Measurements from ENCODE around the gene HUNK. TPM values are rescaled to one million over a fixed set of nuclear protein-coding genes. Genes with fewer than 3 reads are reported as not detected.

HUNK gene
- total and polyA plus RNA-seq, 5 donors = 0.07 to 0.82 (median 0.37) TPM

DNA sequence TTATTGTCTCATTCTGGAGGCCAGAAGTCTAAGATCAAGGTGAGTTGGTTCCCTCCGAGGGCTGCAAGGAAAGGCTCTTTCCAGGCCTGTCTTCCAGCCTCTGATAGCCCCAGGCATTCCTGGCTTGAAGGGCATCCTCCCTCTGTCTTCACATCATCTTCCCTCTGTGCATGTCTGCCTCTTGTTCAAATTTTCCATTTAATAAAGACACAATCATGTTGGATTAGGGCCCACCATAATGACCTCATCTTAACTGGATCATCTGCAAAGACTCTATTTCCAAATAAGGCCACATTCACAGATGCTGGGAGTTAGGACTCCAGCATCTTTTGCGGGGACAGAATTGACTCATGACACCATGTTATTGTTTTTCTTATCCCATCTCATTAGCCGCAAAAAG is 24.5 kb downstream of the HUNK start:
- no peak for DNase-seq
- Histone ChIP-seq H3K4me3 (ENCODE audit: low read length) (no peak overlapping the region), H3K27me3 (ENCODE audit: control insufficient read depth, insufficient read depth) (no peaks in the 10 kb centered on the region), H3K27ac (ENCODE audit: low read length) (no peak overlapping the region), H3K9me3 (ENCODE audit: control insufficient read depth, low read length) (no peaks in the 10 kb centered on the region), H3K4me1 (ENCODE audit: control insufficient read depth, insufficient read depth, low read length) (no peaks in the 10 kb centered on the region)
- intact Hi-C loops (cut with DNase I) = no loop called here
- WGBS = 68% methylated on average over 3 of the region's 3 CpGs
- ATAC-seq = no peak

DNA sequence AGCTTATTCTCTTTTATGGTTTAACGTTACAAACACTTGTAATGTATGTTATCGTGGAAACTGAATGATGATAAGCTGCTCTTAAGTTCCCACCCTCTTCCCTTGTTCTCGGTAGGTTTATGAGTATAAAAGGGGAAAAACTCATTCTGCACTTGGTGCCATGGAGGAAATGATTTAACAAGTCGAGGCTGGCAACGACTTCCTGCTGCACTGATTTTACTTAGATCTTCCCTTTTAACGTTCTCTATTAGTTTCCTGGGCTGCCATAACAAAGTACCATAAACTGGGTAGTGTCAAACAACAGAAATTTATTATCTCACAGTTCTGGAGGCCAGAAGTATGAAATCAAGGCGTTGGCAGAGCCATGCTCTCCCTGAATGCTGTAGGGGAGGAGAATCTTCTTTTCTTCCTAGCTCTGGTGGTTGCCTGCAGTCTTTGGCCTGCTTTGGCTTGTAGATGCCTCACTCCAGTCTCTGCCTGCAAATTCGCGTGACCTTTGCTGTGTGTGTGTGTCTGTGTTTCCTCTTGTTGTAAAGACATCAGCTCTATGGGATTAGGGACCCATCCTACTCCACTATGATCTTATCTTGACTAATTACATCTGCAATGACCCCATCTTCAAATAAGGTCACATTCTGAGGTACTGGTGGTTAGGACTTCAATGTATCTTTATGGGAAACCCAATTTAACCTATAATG is 26.3 kb downstream of the HUNK start:
- no peaks in the 10 kb centered on the region for H3K9me3 ChIP-seq (ENCODE audit: control insufficient read depth, low read length)
- no peaks in the 10 kb centered on the region for H3K4me1 ChIP-seq (ENCODE audit: control insufficient read depth, insufficient read depth, low read length)
- no peak overlapping the region for H3K4me3 ChIP-seq (ENCODE audit: low read length)
- no peaks in the 10 kb centered on the region for H3K27me3 ChIP-seq (ENCODE audit: control insufficient read depth, insufficient read depth)
- DNase-seq = no peak
- intact Hi-C loops (cut with DNase I) = no loop called here
- no peak for ATAC-seq
- H3K27ac ChIP-seq (ENCODE audit: low read length) = no peak overlapping the region
- 45% methylated on average over 9 of the region's 9 CpGs for WGBS

GRCh38 chr21:31900121-31900895 is 27.5 kb downstream of the HUNK start:
- ATAC-seq (no peak), DNase-seq (no peak)
- Histone ChIP-seq H3K27ac (ENCODE audit: low read length) (no peak overlapping the region), H3K27me3 (ENCODE audit: control insufficient read depth, insufficient read depth) (no peaks in the 10 kb centered on the region), H3K4me1 (ENCODE audit: control insufficient read depth, insufficient read depth, low read length) (no peaks in the 10 kb centered on the region), H3K4me3 (ENCODE audit: low read length) (no peak overlapping the region), H3K9me3 (ENCODE audit: control insufficient read depth, low read length) (no peaks in the 10 kb centered on the region)
- intact Hi-C loops (cut with DNase I) = no loop called here
- WGBS = 89% methylated on average over 15 of the region's 15 CpGs

- intact Hi-C loops (cut with DNase I) = no loop called here
- Histone ChIP-seq H3K4me1 (ENCODE audit: control insufficient read depth, insufficient read depth, low read length) (no peaks in the 10 kb centered on the region), H3K9me3 (ENCODE audit: control insufficient read depth, low read length) (no peaks in the 10 kb centered on the region), H3K27ac (ENCODE audit: low read length) (no peak overlapping the region), H3K4me3 (ENCODE audit: low read length) (no peak overlapping the region), H3K27me3 (ENCODE audit: control insufficient read depth, insufficient read depth) (no peaks in the 10 kb centered on the region)
- no peak for ATAC-seq
- 86% methylated on average over 2 of the region's 2 CpGs for WGBS
- no peak for DNase-seq
Measured at GRCh38 chr21:31901315-31901714, 28.5 kb downstream of the HUNK start.

DNA sequence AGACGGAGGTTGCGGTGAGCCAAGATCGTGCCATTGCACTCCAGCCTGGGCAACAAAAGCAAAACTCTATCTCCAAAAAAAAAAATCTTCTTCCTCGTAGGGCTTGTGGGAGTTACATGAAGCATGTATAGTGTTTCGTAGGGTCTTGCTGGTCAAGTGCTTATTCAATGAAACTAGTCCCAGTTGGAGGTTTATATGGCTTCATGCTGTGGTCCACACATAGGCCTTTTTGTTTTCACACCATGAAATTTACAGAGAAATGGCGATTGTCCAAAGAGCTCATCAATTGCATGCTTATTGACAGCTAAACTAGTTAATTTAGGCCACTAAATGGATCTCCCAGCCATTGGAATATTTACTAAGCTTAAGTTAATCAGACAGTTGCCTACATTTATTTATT is 29.6 kb downstream of the HUNK start:
- ATAC-seq (no peak), DNase-seq (no peak)
- H3K27me3 ChIP-seq (ENCODE audit: control insufficient read depth, insufficient read depth) = no peaks in the 10 kb centered on the region
- no peaks in the 10 kb centered on the region for H3K9me3 ChIP-seq (ENCODE audit: control insufficient read depth, low read length)
- intact Hi-C loops (cut with DNase I) = no loop called here
- H3K27ac ChIP-seq (ENCODE audit: low read length) = no peak overlapping the region
- H3K4me1 ChIP-seq (ENCODE audit: control insufficient read depth, insufficient read depth, low read length) = no peaks in the 10 kb centered on the region
- no peak overlapping the region for H3K4me3 ChIP-seq (ENCODE audit: low read length)
- WGBS = 91% methylated on average over 6 of the region's 6 CpGs

- Histone ChIP-seq H3K4me3 (ENCODE audit: low read length) (no peak overlapping the region), H3K27me3 (ENCODE audit: control insufficient read depth, insufficient read depth) (no peaks in the 10 kb centered on the region), H3K4me1 (ENCODE audit: control insufficient read depth, insufficient read depth, low read length) (no peaks in the 10 kb centered on the region), H3K9me3 (ENCODE audit: control insufficient read depth, low read length) (no peaks in the 10 kb centered on the region), H3K27ac (ENCODE audit: low read length) (no peak overlapping the region)
- intact Hi-C loops (cut with DNase I) = no loop called here
- ATAC-seq (no peak), DNase-seq (no peak)
- 89% methylated on average over 3 of the region's 3 CpGs for WGBS
Measured at GRCh38 chr21:31903896-31904295, 31.1 kb downstream of the HUNK start.

DNA sequence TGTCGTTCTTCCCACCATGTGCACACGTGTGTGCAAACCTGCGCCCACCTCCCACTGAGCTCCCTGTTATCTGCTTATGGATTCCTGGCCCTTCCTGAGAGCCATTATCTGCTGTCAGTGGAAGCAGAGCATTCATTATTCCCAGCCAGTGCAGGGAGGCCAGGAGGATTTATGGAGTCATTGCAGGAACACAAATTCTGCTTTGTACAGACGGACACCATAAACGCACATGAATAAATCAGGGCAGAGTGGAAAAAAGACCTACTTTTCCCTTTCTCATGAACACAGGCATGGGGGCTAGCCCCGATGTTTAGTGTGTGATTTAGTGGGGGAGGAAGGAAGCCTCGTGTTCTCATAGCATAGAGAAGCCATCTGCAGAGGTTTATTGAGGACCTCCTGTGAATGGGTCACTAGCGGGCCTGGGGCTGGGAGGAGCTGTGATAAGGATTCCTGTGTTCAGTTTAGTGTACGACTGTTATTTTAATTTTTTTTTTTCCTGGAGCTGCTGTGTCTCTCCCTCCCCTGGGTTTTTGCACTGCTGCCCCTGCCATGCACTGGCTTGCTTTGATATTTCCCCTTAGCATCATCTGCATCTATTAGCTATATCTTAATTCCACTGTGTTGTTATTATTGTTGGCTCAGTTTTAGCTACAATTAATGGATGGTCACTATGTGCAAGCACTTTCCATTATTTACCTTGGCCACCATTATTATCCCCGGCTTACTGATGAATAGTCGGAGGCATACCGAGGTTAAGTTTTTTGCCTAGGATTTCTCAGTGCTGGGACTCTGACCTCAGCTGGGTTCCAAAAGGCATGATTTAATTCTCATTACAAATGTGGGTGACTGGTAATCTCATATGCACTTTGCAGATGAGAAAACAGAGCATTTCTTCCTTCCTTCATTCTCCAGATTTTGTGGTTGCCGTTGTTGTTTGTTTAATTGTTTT is 33.0 kb downstream of the HUNK start:
- WGBS = 40% methylated on average over 13 of the region's 13 CpGs
- Histone ChIP-seq H3K27me3 (ENCODE audit: control insufficient read depth, insufficient read depth) (no peaks in the 10 kb centered on the region), H3K27ac (ENCODE audit: low read length) (no peak overlapping the region), H3K4me1 (ENCODE audit: control insufficient read depth, insufficient read depth, low read length) (no peaks in the 10 kb centered on the region), H3K9me3 (ENCODE audit: control insufficient read depth, low read length) (no peaks in the 10 kb centered on the region), H3K4me3 (ENCODE audit: low read length) (no peak overlapping the region)
- intact Hi-C loops (cut with DNase I) = no loop called here
- ATAC-seq (peak; percentile 46 to 75), DNase-seq (no peak)

- DNase-seq = no peak
- no peak overlapping the region for H3K27ac ChIP-seq (ENCODE audit: low read length)
- intact Hi-C loops (cut with DNase I) = no loop called here
- no peaks in the 10 kb centered on the region for H3K9me3 ChIP-seq (ENCODE audit: control insufficient read depth, low read length)
- H3K4me1 ChIP-seq (ENCODE audit: control insufficient read depth, insufficient read depth, low read length) = no peaks in the 10 kb centered on the region
- H3K4me3 ChIP-seq (ENCODE audit: low read length) = no peak overlapping the region
- 38% methylated on average over 20 of the region's 20 CpGs for WGBS
- ATAC-seq = peak in 1 of 2 donors; percentile 23
- H3K27me3 ChIP-seq (ENCODE audit: control insufficient read depth, insufficient read depth) = no peaks in the 10 kb centered on the region
Measured at GRCh38 chr21:31908106-31909031, 35.5 kb downstream of the HUNK start.

DNA sequence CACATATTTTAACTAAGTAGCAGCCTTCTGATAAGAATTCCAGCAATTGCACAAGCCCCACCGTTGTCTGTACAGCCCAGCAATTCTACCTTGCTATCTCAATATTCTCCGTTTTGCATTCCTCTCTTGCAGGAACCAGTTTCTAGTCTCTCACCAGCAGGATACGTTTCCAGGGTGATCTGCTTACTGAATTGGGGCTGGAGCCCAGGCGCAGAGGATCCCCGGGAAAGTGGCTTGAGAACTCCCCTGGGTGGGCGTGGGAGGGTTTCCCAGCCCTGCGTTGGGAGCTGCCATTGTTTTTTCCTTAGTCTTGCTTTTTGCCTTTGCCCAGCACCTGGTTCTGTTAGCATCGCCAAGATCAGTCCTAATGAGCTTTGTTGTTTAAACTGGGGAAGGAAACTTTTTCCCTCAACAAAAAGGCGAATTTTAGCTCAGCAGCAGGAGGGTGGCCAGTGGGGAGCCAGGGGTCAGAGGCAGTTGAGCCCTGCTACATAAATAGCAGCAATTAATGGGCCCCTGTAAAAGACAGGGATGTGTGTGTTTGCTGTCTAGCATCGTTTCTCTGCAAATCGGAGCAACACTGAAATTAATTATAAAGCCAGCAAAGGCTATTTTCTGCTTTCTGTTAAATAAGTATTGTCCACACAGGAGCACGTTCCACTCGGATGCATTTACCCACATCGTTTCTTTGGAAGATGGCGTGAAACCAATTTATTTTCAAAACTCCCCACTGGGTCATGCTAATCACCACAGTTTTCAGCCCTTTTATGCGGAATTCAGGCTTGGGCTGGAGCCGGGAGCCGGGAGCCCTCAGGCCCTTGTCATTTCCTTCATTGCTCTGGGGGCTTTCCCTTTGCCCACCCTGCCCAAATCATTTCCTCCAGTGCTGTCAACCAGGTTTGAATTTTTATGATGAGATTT is 36.6 kb downstream of the HUNK start:
- no peak overlapping the region for H3K4me3 ChIP-seq (ENCODE audit: low read length)
- no peak overlapping the region for H3K27ac ChIP-seq (ENCODE audit: low read length)
- no peak for DNase-seq
- no peaks in the 10 kb centered on the region for H3K27me3 ChIP-seq (ENCODE audit: control insufficient read depth, insufficient read depth)
- intact Hi-C loops (cut with DNase I) = no loop called here
- WGBS = 37% methylated on average over 18 of the region's 18 CpGs
- H3K9me3 ChIP-seq (ENCODE audit: control insufficient read depth, low read length) = no peaks in the 10 kb centered on the region
- no peaks in the 10 kb centered on the region for H3K4me1 ChIP-seq (ENCODE audit: control insufficient read depth, insufficient read depth, low read length)
- ATAC-seq = no peak

Measured in right cardiac atrium (tissue), 5 donors.